Astrocyte of the hippocampus (primary cell): ENCODE data around the gene ZNF184.
A peak's percentile ranks its signal among the peaks of the same experiment; 100 is the strongest.

Experiments
- DNase-seq: peaks from one replicate; pipeline ENCODE4 v3.0.0; 2011; ENCODE audit warnings: low read depth, low spot score

The ZNF184 gene

DNA sequence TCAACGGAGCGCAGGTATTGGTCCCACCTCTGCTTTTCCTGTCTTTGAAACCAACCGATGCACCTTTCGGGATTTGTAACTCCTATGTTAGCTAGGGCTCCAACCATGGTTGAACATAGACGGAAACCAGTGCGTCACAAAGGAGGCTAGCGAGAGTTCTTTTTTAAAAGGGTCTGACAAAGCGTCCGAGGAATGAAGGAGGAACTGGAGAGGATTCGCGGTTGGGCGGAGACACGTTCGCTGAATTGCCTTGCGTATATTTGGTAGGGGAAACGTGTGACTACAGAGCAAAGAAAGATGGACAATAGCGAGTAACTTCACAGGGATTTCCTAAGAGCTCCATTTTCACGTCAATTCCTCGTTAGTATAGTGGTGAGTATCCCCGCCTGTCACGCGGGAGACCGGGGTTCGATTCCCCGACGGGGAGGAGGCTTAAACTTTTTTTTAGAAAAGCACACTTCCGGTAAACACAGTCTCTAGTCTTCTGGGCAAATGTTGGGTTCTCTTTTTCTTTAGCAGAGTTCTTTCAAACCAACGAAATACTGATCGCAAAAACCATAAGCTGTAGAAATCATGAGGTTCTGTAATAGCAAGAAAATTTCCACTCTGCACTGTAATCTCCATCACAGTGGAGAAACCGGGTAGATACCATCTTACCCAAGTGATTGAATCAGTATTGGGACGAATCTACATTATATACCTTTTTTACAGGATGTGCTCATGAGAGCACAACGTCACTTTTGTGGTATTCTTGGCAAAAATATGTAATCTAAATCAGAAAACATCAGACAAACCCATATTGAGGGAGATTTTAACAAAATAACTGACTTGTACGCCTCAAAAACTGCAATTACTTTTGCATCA is 6.6 kb upstream of the ZNF184 start:
- DNase-seq = peak; percentile 93

DNA sequence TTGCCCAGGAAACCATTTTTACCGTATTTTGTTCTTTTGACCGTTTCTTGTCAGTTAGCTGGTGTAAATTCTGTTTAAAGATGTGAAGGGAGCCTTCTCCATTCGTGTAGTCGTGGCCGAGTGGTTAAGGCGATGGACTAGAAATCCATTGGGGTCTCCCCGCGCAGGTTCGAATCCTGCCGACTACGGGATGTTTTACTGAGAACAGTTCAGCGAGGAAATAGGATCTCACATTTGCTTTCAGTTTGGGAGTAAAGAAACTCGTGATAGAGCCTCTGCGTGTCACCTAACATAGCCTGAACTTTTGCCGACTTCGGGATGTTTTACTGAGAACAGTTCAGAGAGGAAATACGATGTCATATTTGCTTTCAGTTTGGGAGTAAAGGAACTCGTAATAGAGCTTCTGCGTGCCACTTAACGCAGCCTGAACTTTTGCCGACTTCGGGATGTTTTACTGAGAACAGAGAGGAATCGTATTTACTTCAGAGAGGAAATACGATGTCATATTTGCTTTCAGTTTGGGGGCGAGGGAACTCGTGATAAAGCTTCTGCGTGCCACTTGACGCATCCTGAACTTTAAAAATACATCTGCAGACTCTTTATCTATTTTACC is 5.9 kb upstream of the ZNF184 start:
- DNase-seq = peak; percentile 90

- DNase-seq = no peak
Measured at GRCh38 chr6:27478141-27478705, 5.3 kb upstream of the ZNF184 start.

DNA sequence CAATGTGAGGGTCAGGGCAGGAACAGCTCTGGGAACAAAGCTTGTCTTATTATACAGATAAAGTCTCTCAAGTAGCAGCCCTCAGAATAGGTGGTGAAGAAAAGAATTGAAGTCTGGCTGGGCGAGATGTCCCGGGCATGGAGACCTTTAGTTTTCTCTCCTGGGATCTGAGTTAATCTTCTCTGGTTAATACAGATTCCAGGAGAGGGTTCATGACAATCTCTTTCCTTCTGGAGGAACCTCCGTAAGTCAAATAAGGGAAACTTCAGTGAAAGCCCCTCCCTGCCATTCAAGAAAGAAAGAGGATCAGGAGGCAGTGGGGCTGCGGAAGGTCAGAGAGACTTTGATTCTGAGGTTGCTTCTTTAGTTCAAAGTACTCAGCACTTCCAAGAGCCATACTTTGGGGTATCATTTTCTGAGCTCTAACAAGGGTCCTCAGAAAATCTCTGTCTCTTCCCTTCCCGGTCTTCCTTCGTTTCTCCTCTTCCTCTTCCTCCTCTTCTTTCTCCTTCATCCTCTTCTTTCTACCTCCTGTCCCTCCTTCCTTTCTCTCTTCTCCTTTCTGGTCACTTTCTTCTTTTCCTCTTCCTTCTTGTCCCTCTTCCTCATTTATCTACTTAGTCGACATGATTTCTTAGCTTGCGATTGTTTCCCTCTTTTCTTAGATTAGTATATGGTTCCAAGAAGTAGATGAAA is 4.6 kb upstream of the ZNF184 start:
- no peak for DNase-seq

- no peak for DNase-seq
Measured at GRCh38 chr6:27476090-27476489, 3.2 kb upstream of the ZNF184 start.

GRCh38 chr6:27474672-27475071 is 1.8 kb upstream of the ZNF184 start:
- no peak for DNase-seq

GRCh38 chr6:27474172-27474465 is 1.2 kb upstream of the ZNF184 start:
- no peak for DNase-seq

- peak; percentile 84 for DNase-seq
Measured at GRCh38 chr6:27472182-27472616, 706 bp downstream of the ZNF184 start.

DNA sequence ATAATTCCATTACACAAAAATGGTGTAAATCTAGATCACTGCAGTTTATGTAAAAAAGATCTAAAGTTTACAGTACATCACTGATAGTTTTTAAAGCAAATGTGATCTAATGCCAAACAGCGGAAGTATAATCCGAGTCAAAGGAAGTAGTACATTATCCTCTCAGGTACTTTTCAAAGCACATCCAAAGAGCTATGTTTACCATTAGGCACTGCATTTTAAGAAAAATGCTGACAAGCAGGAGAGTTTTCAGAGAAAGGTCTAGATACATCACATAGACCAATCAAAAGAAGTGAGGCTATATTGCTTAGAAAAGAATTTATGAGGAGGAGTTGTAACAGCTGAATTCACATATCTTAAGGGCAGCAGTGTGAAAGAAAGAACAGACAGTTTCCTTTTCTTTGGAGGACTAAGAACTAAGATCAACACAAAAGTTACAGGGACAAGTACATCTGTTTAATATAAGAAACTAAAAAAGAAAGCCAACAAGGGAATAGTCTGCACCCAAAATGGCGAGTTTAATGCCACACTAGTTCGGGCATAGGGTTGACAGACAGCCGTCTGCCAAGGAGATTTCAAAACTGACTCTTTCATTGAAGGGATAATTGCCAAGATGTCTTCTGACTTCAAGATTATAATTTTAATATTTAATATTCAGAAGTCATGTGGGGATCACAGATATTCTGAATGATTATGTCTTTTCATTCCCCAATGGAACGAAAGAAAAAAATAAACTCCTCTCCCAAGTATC is 1.4 kb downstream of the ZNF184 start:
- peak; percentile 3 for DNase-seq

DNA sequence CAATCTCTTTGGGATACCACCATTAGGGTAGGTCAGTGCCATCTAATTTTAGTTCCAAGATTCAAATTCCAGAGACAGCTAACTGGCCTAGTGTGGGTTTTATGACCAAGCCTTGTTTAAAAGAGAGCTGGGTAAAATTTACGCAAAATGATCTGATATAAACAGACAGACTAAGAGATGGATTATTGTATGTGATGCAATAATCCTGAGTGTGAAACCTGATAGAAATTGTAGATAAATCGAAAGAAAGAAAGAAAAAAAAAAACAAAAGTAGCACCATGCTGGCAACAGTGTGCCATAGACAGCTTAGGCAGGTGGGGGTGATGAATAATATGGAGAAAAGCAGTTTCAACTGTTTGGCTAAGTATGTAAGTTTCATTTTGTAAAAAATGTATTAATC is 2.9 kb downstream of the ZNF184 start:
- DNase-seq = no peak

- DNase-seq = no peak
Measured at GRCh38 chr6:27468334-27468733, 4.6 kb downstream of the ZNF184 start.

GRCh38 chr6:27452496-27452897 is 20.4 kb downstream of the ZNF184 start:
- DNase-seq = peak; percentile 2

- DNase-seq = no peak
Measured at GRCh38 chr6:27451660-27452390, 21.1 kb downstream of the ZNF184 start.

DNA sequence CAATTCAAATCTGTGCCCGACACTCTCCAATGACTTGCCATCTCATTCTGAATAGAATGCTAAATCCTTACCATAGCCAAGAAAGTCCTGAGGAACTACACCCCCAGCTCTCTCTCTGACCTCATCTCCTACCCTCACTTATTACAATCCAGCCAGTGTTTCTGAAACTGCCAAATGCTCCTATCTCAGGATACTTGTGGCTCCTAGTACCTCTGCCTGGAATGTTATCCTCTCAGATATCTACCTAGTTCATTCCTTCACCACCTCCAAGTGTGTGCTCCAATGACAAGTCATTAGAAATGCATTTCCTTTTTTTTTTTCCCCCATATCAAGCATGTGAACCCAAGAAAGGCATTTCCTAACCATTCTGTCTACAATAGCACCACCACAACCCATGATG is 24.4 kb downstream of the ZNF184 start:
- no peak for DNase-seq

- no peak for DNase-seq
Measured at GRCh38 chr6:27442932-27443331, 30.0 kb downstream of the ZNF184 start.

DNA sequence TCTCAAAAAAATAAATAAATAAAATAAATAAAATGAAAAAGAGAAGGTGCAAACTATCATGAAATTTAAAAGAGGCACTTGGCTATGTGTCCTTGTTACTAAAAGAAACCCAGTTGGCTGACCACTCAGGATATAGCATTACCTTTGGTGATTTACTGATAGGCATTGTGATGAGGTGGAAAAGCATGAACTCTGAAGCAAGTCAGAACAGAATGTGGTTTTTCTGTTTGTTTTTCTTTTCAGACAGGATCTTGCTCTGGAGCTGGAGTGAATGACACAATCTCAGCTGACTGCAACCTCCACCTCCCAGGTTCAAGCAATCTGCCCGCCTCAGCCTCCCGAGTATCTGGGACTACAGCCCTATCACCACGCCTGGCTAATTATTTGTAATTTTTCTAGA is 31.9 kb downstream of the ZNF184 start:
- DNase-seq = peak; percentile 7

DNA sequence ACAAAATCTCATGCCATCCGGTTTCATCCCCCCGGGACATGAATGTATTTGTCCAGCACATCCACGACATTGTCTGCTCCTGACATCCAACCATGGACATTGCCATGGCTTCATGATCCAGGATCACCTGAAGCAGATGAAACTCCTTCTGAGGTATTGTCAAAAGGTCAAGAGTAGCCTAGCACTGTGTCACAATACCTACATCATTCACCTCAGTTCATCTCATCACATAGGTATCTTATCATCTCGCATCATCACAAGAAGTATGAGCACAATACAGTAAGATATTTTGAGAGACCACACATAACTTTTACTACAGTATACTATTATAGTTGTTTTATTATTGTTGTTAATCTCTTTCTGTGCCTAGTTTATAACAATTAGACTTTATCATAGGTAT is 33.5 kb downstream of the ZNF184 start:
- no peak for DNase-seq

DNA sequence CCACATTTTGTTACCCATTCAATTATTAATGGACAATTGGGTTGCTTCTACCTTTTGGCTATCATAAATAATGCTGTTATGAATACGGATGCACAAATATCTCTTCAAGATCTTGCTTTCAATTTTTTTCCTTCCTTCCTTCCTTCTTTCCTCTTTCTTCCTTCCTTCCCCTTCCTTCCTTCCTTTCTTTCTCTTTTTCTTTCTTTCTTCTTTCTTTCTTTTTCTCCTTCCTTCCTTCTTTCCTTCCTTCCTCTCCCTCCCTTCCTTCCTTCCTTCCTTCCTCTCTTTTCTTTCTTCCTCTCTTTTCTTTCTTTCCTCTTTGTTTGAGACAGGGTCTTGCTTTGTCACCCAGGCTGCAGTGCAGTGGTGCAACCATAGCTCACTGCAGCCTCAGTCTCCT is 39.2 kb downstream of the ZNF184 start:
- no peak for DNase-seq

DNA sequence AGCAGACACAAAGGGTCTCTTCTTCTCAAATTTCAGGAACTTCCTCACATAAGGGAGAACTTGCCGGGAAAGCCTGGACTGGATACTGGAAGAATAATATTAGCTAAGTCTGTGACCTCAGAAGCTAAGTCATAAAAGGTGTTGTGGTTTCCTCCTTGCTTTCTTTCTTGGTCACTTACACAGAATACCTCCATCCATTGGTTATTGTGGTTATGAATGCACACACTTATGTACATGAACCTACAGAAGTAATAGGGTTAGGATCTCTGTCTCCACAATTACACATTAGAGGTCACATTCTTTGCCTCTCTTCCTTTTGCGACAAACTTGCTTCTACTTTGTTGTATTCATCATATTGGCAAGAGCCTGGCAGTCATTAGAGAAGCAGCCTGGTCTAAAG is 43.9 kb downstream of the ZNF184 start:
- no peak for DNase-seq

DNA sequence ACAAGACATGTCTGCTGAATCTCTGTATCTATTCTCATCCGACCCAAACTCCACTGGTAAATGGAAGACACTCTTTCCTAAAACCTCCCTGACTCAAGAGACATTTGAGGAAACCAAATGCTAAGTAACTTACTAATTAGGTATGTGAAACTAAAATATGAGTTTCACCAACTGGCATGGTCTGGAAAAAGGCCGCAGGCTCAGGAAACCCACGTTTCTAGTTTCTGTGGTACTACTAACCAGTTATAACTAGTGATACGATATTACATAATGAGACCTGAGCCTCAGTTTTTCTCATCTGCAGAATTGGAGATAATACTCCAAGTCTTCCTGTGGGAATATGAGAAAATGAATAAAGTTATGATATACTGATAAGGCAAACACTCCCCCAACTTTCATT is 44.4 kb downstream of the ZNF184 start:
- DNase-seq = no peak

- no peak for DNase-seq
Measured at GRCh38 chr6:27426045-27426620, 46.8 kb downstream of the ZNF184 start.
